Trophoblast cell (in vitro differentiated cells and primary cell): ENCODE measurements around the gene NDNF.

Experiments used
- DNase-seq, 2 donors: peaks; one replicate each; pipeline ENCODE4 v3.0.0-alpha.2; 2016
- H2AFZ ChIP-seq: 2 replicates; pipeline ENCODE4 v1.6.1; 2013; ENCODE audit warnings: low read length, moderate library complexity, mild to moderate bottlenecking; ENCODE audit not compliant: insufficient read depth, poor library complexity
- H2AK5ac ChIP-seq: 2 replicates; pipeline ENCODE4 v1.6.1; 2013; ENCODE audit warnings: mild to moderate bottlenecking, low read length
- H2BK120ac ChIP-seq: 2 replicates; pipeline ENCODE4 v1.6.1; 2013; ENCODE audit warnings: low read length, mild to moderate bottlenecking, moderate library complexity; ENCODE audit not compliant: insufficient read depth, poor library complexity
- H2BK12ac ChIP-seq: 2 replicates; pipeline ENCODE4 v1.6.1; 2013; ENCODE audit warnings: mild to moderate bottlenecking, low read length, moderate library complexity
- H2BK5ac ChIP-seq: 2 replicates; pipeline ENCODE4 v1.6.1; 2013; ENCODE audit warnings: low read length, low read depth, moderate library complexity, mild to moderate bottlenecking; ENCODE audit not compliant: poor library complexity
- H3K14ac ChIP-seq: 2 replicates; pipeline ENCODE4 v1.6.1; 2013; ENCODE audit warnings: mild to moderate bottlenecking, low read length
- H3K18ac ChIP-seq: 2 replicates; pipeline ENCODE4 v1.6.1; 2013; ENCODE audit warnings: mild to moderate bottlenecking, low read length
- H3K23ac ChIP-seq: 2 replicates; pipeline ENCODE4 v1.6.1; 2013; ENCODE audit warnings: low read length
- H3K27ac ChIP-seq: 2 replicates; pipeline ENCODE4 v1.5.1; 2013; ENCODE audit warnings: low read depth, mild to moderate bottlenecking, inconsistent platforms, low read length, moderate library complexity
- H3K27me3 ChIP-seq: 2 replicates; pipeline ENCODE4 v1.6.1; 2013; ENCODE audit warnings: inconsistent platforms, mild to moderate bottlenecking, low read length, moderate library complexity; ENCODE audit not compliant: insufficient read depth
- H3K36me3 ChIP-seq, 2 experiments: 1 replicate in 1 of 2; 2 replicates in 1 of 2; pipeline ENCODE4 v1.6.1; 2013; ENCODE audit warnings: low read length in 2 of 2, mild to moderate bottlenecking in 2 of 2, moderate library complexity in 1 of 2; ENCODE audit not compliant: insufficient read depth in 2 of 2, control insufficient read depth in 1 of 2
- H3K4ac ChIP-seq: 2 replicates; pipeline ENCODE4 v1.6.1; 2013; ENCODE audit warnings: low read depth, mild to moderate bottlenecking, low read length, moderate library complexity
- H3K4me1 ChIP-seq, 2 experiments: 1 replicate in 1 of 2; 2 replicates in 1 of 2; pipeline ENCODE4 v1.6.1; 2013; ENCODE audit warnings: low read length in 2 of 2, mild to moderate bottlenecking in 2 of 2, moderate library complexity in 1 of 2; ENCODE audit not compliant: insufficient read depth in 2 of 2, control insufficient read depth in 1 of 2
- H3K4me2 ChIP-seq: 2 replicates; pipeline ENCODE4 v1.6.1; 2013; ENCODE audit warnings: inconsistent platforms, mild to moderate bottlenecking, low read length, moderate library complexity
- H3K4me3 ChIP-seq: 2 replicates; pipeline ENCODE4 v1.5.1; 2013; ENCODE audit warnings: mild to moderate bottlenecking, low read depth, low read length, inconsistent platforms
- H3K79me1 ChIP-seq: one replicate; pipeline ENCODE4 v1.6.1; 2013; ENCODE audit warnings: low read length
- H3K79me2 ChIP-seq: 2 replicates; pipeline ENCODE4 v1.6.1; 2013; ENCODE audit warnings: low read length, mild to moderate bottlenecking; ENCODE audit not compliant: control insufficient read depth, insufficient read depth, poor library complexity
- H3K9ac ChIP-seq: 2 replicates; pipeline ENCODE4 v1.6.1; 2013; ENCODE audit warnings: mild to moderate bottlenecking, low read length
- H3K9me3 ChIP-seq: 2 replicates; pipeline ENCODE4 v1.6.1; 2013; ENCODE audit warnings: low read depth, mild to moderate bottlenecking, control low read depth, inconsistent platforms, low read length; ENCODE audit not compliant: insufficient read depth
- H4K12ac ChIP-seq: 2 replicates; pipeline ENCODE4 v1.6.1; 2013; ENCODE audit warnings: low read depth, mild to moderate bottlenecking, low read length, moderate library complexity
- H4K8ac ChIP-seq: 2 replicates; pipeline ENCODE4 v1.6.1; 2013; ENCODE audit warnings: low read depth, mild to moderate bottlenecking, low read length, moderate library complexity
- H4K91ac ChIP-seq: one replicate; pipeline ENCODE4 v1.6.1; 2013; ENCODE audit warnings: low read depth, mild to moderate bottlenecking, low read length, moderate library complexity
- WGBS: extraction: QIAGEN DNeasy Blood & Tissue Kit; methylation state at CpG from one replicate; pipeline ENCODE4 v1.1.7; 2013; ENCODE audit warnings: missing lambda C conversion rate; ENCODE audit not compliant: insufficient read length, insufficient coverage; ENCODE audit errors: extremely low coverage; 5-methylcytosine and 5-hydroxymethylcytosine counted together

The NDNF gene

DNA sequence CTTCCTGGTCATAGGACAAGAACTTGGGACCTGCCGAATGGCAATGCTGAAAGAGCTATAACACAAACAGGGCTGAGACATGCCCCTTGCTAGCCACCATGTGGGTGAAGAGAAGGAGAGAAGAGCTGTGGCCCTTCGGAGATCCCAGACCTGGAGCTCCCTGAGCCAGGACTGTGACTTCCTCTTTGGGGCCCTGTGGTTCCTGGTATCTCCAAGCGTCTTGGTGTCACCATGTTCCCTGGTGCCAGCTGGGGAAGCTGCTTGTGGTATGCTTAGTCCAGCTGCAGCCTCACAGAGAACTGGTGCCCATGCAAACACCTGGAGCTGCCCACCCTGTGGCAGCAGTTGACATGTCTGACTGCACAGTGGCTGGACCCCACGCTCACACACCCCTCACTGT lies 68.5 kb downstream of the NDNF start:
- no peak overlapping the region for H2BK5ac ChIP-seq
- DNase-seq, result no peak
- WGBS, result no CpG with 5 or more reads among the region's 4 CpGs
- no peak overlapping the region for H3K23ac ChIP-seq
- no peak overlapping the region for H3K18ac ChIP-seq
- H3K4me1 ChIP-seq, result no peaks in the 10 kb centered on the region
- no peak overlapping the region for H2BK120ac ChIP-seq
- no peak overlapping the region for H3K4me3 ChIP-seq
- no peak overlapping the region for H2AFZ ChIP-seq
- no peaks in the 10 kb centered on the region for H3K79me2 ChIP-seq
- H3K79me1 ChIP-seq, result no peaks in the 10 kb centered on the region
- H3K27me3 ChIP-seq, result no peaks in the 10 kb centered on the region
- no peak overlapping the region for H4K8ac ChIP-seq
- H3K9me3 ChIP-seq, result peaks cover 6% of the 10 kb centered on the region
- no peaks in the 10 kb centered on the region for H3K36me3 ChIP-seq
- no peak overlapping the region for H3K14ac ChIP-seq
- no peak overlapping the region for H3K9ac ChIP-seq
- no peak overlapping the region for H4K91ac ChIP-seq
- no peak overlapping the region for H3K4me2 ChIP-seq
- H2BK12ac ChIP-seq, result no peak overlapping the region
- H3K27ac ChIP-seq, result no peak overlapping the region
- H3K4ac ChIP-seq, result no peak overlapping the region
- H2AK5ac ChIP-seq, result no peak overlapping the region
- peak overlapping the region; percentile 32 for H4K12ac ChIP-seq

DNA sequence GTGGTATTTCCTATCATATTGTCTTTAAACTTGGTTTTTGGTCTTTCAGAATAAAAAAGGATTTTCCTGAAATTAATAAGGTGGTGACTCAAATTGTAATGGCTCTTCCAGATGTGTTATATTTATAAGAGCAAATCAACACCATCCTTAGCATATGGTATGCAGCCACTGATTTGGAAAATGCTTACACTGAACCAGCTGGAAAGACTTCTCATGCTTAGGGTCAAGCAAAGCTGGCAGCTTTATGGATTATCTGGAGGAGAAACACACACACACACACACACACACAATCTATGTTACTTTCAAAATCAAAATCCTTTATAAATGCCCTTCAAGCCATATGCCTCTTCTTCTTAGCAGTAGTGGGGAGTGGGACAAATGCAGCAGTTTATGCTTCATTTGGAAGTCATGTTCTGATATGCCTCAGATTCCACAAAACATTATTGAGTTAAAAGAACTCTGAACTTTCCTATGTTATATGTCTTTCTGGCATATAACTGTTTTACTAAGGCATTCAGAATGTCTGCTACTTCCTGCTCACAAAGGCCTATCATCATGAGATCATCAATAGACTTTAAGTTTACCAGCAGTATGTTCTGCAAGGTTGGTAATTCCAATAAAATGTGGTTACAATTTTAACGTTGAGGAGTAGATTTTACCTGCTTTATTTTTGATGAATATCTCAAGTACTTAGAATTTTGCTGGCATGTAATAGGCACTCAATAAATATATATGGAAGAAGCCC lies 76.9 kb downstream of the NDNF start:
- no peak for DNase-seq
- no peaks in the 10 kb centered on the region for H3K27me3 ChIP-seq
- no peak overlapping the region for H3K4ac ChIP-seq
- peaks cover 4 to 6% of the 10 kb centered on the region in 2 experiments for H3K4me1 ChIP-seq
- no CpG with 5 or more reads among the region's 1 CpG for WGBS
- H3K27ac ChIP-seq, result no peak overlapping the region
- peaks cover 1% of the 10 kb centered on the region for H3K79me2 ChIP-seq
- H3K14ac ChIP-seq, result no peak overlapping the region
- H3K23ac ChIP-seq, result no peak overlapping the region
- no peak overlapping the region for H3K4me3 ChIP-seq
- no peak overlapping the region for H2BK12ac ChIP-seq
- H3K9ac ChIP-seq, result no peak overlapping the region
- H4K12ac ChIP-seq, result no peak overlapping the region
- no peak overlapping the region for H2BK120ac ChIP-seq
- H2AFZ ChIP-seq, result no peak overlapping the region
- H3K79me1 ChIP-seq, result peaks cover 5% of the 10 kb centered on the region
- no peak overlapping the region for H4K8ac ChIP-seq
- no peak overlapping the region for H3K4me2 ChIP-seq
- H2BK5ac ChIP-seq, result no peak overlapping the region
- H3K9me3 ChIP-seq, result peaks cover 4% of the 10 kb centered on the region
- H2AK5ac ChIP-seq, result no peak overlapping the region
- H4K91ac ChIP-seq, result no peak overlapping the region
- no peak overlapping the region for H3K18ac ChIP-seq
- H3K36me3 ChIP-seq, result no peaks in the 10 kb centered on the region

DNA sequence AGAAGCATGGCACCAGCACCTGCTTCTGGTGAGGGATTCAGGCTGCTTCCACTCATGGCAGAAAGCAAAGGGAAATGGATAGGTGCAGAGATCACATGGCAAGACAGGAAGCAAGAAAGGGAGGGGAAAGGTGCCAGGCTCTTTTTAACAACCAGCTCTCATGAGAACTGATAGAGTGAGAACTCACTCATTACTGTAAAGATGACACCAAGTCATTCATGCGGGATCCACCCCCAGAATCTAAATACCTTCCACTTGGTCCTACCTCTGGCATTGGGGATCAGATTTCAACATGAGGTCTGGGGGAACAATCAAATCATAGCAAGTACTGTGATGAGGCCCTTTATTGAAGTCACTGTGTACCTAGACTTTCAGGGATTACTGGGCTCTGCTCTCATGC lies 77.8 kb downstream of the NDNF start:
- Histone ChIP-seq H3K4me3 (no peak overlapping the region), H3K27ac (no peak overlapping the region), H4K12ac (no peak overlapping the region), H3K4ac (no peak overlapping the region), H2BK120ac (no peak overlapping the region), H2AFZ (no peak overlapping the region), H2AK5ac (no peak overlapping the region), H4K91ac (no peak overlapping the region), H3K23ac (no peak overlapping the region), H4K8ac (no peak overlapping the region), H3K36me3 (no peaks in the 10 kb centered on the region), H2BK12ac (no peak overlapping the region), H3K27me3 (no peaks in the 10 kb centered on the region), H3K9me3 (peaks cover 4% of the 10 kb centered on the region), H3K79me2 (peaks cover 1% of the 10 kb centered on the region), H2BK5ac (no peak overlapping the region), H3K4me1 (peaks cover 4 to 6% of the 10 kb centered on the region in 2 experiments), H3K9ac (no peak overlapping the region), H3K79me1 (peaks cover 5% of the 10 kb centered on the region), H3K14ac (no peak overlapping the region), H3K4me2 (no peak overlapping the region), H3K18ac (no peak overlapping the region)
- no CpG with 5 or more reads among the region's 1 CpG for WGBS
- DNase-seq, result no peak

DNA sequence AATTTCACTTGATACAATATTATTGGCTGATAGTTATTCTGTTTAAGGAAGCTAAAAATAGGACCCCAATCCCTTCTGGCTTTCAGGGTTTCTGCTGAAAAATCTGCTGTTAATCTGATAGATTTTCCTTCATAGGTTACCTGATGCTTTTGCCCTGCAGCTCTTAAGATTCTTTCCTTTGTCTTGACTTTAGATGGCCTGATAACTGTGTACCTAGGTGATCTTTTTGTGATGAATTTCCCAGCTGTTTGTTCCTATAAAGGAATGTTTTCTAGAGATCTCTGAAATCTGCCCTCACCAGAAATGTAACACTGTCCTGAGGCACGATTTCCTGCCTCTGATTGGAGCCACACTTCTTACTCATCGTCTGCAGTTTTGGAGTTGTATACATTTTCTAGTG lies 80.5 kb downstream of the NDNF start:
- Histone ChIP-seq H3K27ac (peak overlapping the region; percentile 25), H3K9ac (no peak overlapping the region), H3K4ac (no peak overlapping the region), H4K8ac (no peak overlapping the region), H3K27me3 (no peaks in the 10 kb centered on the region), H3K4me2 (no peak overlapping the region), H2AK5ac (no peak overlapping the region), H3K79me2 (peaks cover 1% of the 10 kb centered on the region), H3K14ac (no peak overlapping the region), H3K4me1 (peaks cover 4 to 6% of the 10 kb centered on the region in 2 experiments), H2BK12ac (no peak overlapping the region), H3K9me3 (peaks cover 4% of the 10 kb centered on the region), H2BK5ac (no peak overlapping the region), H2BK120ac (no peak overlapping the region), H3K23ac (no peak overlapping the region), H4K12ac (no peak overlapping the region), H2AFZ (no peak overlapping the region), H4K91ac (no peak overlapping the region), H3K79me1 (peaks cover 5% of the 10 kb centered on the region), H3K4me3 (no peak overlapping the region), H3K18ac (no peak overlapping the region), H3K36me3 (no peaks in the 10 kb centered on the region)
- no CpG with 5 or more reads among the region's 2 CpGs for WGBS
- DNase-seq, result peak; percentile 78 to 92
